Measurements from ENCODE around the gene ST3GAL4.

Gene ST3GAL4

GRCh38 chr11:126318574-126319373 lies 36.7 kb upstream of the ST3GAL4 start:
- H3K4me3 ChIP-seq (replicated peaks; ENCODE audit: low read depth, low read length), result no peak overlapping the region
- peak; percentile 71 for DNase-seq (ENCODE audit: low read depth)

GRCh38 chr11:126319374-126319740 lies 36.1 kb upstream of the ST3GAL4 start:
- H3K4me3 ChIP-seq (replicated peaks; ENCODE audit: low read depth, low read length), result no peak overlapping the region
- TF ChIP-seq CTCF (IDR thresholded peaks at IDR 0.05; ENCODE audit: low read length, missing control alignments), result no peak

More at GRCh38 chr11:126318574-126319373, 36.7 kb upstream of the ST3GAL4 start:
- no peak for TF ChIP-seq CTCF (IDR thresholded peaks at IDR 0.05; ENCODE audit: low read length, missing control alignments)

GRCh38 chr11:126322996-126323395 lies 32.5 kb upstream of the ST3GAL4 start:
- no peak for DNase-seq (ENCODE audit: low read depth)
- H3K4me3 ChIP-seq (replicated peaks; ENCODE audit: low read depth, low read length), result no peak overlapping the region
- TF ChIP-seq CTCF (IDR thresholded peaks at IDR 0.05; ENCODE audit: low read length, missing control alignments), result no peak

More at GRCh38 chr11:126319374-126319740, 36.1 kb upstream of the ST3GAL4 start:
- no peak for DNase-seq (ENCODE audit: low read depth)

- DNase-seq (ENCODE audit: low read depth), result no peak
- H3K4me3 ChIP-seq (replicated peaks; ENCODE audit: low read depth, low read length), result no peak overlapping the region
- TF ChIP-seq CTCF (IDR thresholded peaks at IDR 0.05; ENCODE audit: low read length, missing control alignments), result no peak
Observed at GRCh38 chr11:126327281-126328000, 28.0 kb upstream of the ST3GAL4 start.

- no peak overlapping the region for H3K4me3 ChIP-seq (replicated peaks; ENCODE audit: low read depth, low read length)
- no peak for DNase-seq (ENCODE audit: low read depth)
- TF ChIP-seq CTCF (IDR thresholded peaks at IDR 0.05; ENCODE audit: low read length, missing control alignments), result no peak
Observed at GRCh38 chr11:126328001-126328390, 27.5 kb upstream of the ST3GAL4 start.

- TF ChIP-seq CTCF (IDR thresholded peaks at IDR 0.05; ENCODE audit: low read length, missing control alignments), result no peak
- DNase-seq (ENCODE audit: low read depth), result no peak
- no peak overlapping the region for H3K4me3 ChIP-seq (replicated peaks; ENCODE audit: low read depth, low read length)
Observed at GRCh38 chr11:126328444-126328843, 27.0 kb upstream of the ST3GAL4 start.
